Stimulated activated naive CD8-positive, alpha-beta T cell treated with anti-CD3 and anti-CD28 coated beads, Interleukin-15, Interleukin-2, amounts not matched to agents 100 U/mL and 50 U/mL, for 24 hours (primary cell): ENCODE results near the gene TRAF6.
A peak's percentile ranks its signal among the peaks of the same experiment; 100 is the strongest.
"Not testable (repeated sequence)": the region's sequence is repeated elsewhere in the genome, so short reads cannot be mapped to it uniquely, and the experiment has no call there.

Experiments
- ATAC-seq: fragments of 150-1000 bp; cut with Tn5 transposase; one replicate; pipeline ENCODE4 v1.10.0; 2021
- DNase-seq: peaks from one replicate; pipeline ENCODE4 v3.0.0; 2021

The TRAF6 gene

GRCh38 chr11:36509694-36510593 is at the start of gene TRAF6:
Gene TRAF6, minus strand, starts transcription at chr11:36510272. Its CDS starts 8,757 bp downstream, at chr11:36501515.
- ATAC-seq (peak; percentile 98), DNase-seq (peak; percentile 97)

- ATAC-seq (peak; percentile 59), DNase-seq (no peak)
Observed at GRCh38 chr11:36558571-36559413, 48.7 kb upstream of the TRAF6 start.

GRCh38 chr11:36557991-36558390 is 47.9 kb upstream of the TRAF6 start:
- DNase-seq (no peak), ATAC-seq (no peak)

GRCh38 chr11:36557390-36557789 is 47.3 kb upstream of the TRAF6 start:
- not testable (repeated sequence) for DNase-seq, ATAC-seq

- no peak for DNase-seq
- ATAC-seq = no peak
Observed at GRCh38 chr11:36550385-36551115, 40.5 kb upstream of the TRAF6 start.

GRCh38 chr11:36540998-36541397 is 30.9 kb upstream of the TRAF6 start:
- peak; percentile 10 for DNase-seq

GRCh38 chr11:36534276-36534840 is 24.3 kb upstream of the TRAF6 start:
- DNase-seq = no peak
- ATAC-seq = no peak

More at GRCh38 chr11:36540998-36541397, 30.9 kb upstream of the TRAF6 start:
- peak; percentile 36 for ATAC-seq

GRCh38 chr11:36532941-36533601 is 23.0 kb upstream of the TRAF6 start:
- DNase-seq (no peak), ATAC-seq (no peak)

- ATAC-seq (no peak), DNase-seq (no peak)
Observed at GRCh38 chr11:36530840-36531239, 20.8 kb upstream of the TRAF6 start.

GRCh38 chr11:36513965-36514364 is 3.9 kb upstream of the TRAF6 start:
- no peak for DNase-seq
- no peak for ATAC-seq

GRCh38 chr11:36512016-36512415 is 1.9 kb upstream of the TRAF6 start:
- no peak for ATAC-seq
- no peak for DNase-seq

- ATAC-seq, DNase-seq: not testable (repeated sequence)
Observed at GRCh38 chr11:36511062-36511461, 990 bp upstream of the TRAF6 start.

GRCh38 chr11:36510594-36510942 is 496 bp upstream of the TRAF6 start:
- ATAC-seq = no peak
- no peak for DNase-seq

GRCh38 chr11:36509201-36509639 is 852 bp downstream of the TRAF6 start:
- ATAC-seq (no peak), DNase-seq (peak; percentile 11)

- DNase-seq = no peak
- no peak for ATAC-seq
Observed at GRCh38 chr11:36508743-36509142, 1.3 kb downstream of the TRAF6 start.

- DNase-seq (no peak), ATAC-seq (no peak)
Observed at GRCh38 chr11:36507824-36508489, 2.1 kb downstream of the TRAF6 start.

GRCh38 chr11:36501236-36501635 is 8.8 kb downstream of the TRAF6 start:
- ATAC-seq = no peak

GRCh38 chr11:36500315-36500721 is 9.8 kb downstream of the TRAF6 start:
- ATAC-seq = peak; percentile 79
- no peak for DNase-seq

More at GRCh38 chr11:36501236-36501635, 8.8 kb downstream of the TRAF6 start:
- no peak for DNase-seq

GRCh38 chr11:36499315-36499714 is 10.8 kb downstream of the TRAF6 start:
- no peak for ATAC-seq
- no peak for DNase-seq

- ATAC-seq = no peak
- DNase-seq = no peak
Observed at GRCh38 chr11:36498721-36499120, 11.4 kb downstream of the TRAF6 start.

- ATAC-seq (no peak), DNase-seq (no peak)
Observed at GRCh38 chr11:36493332-36493731, 16.7 kb downstream of the TRAF6 start.
